ENCODE measurements around the gene BRD9.
"Not testable (repeated sequence)": the region's sequence is repeated elsewhere in the genome, so short reads cannot be mapped to it uniquely, and the experiment has no call there.

The BRD9 gene

GRCh38 chr5:902129-902916 is 9.7 kb upstream of the BRD9 start:
- no peak for DNase-seq

- no peak for DNase-seq
Observed at GRCh38 chr5:900781-901180, 8.2 kb upstream of the BRD9 start.

- DNase-seq = peak; percentile 79
Observed at GRCh38 chr5:893711-894110, 1.1 kb upstream of the BRD9 start.

GRCh38 chr5:893137-893506 is 521 bp upstream of the BRD9 start:
- no peak for DNase-seq

- DNase-seq = peak; percentile 43
Observed at GRCh38 chr5:891837-892393, 686 bp downstream of the BRD9 start.

- DNase-seq = no peak
Observed at GRCh38 chr5:891117-891836, 1.3 kb downstream of the BRD9 start.

- no peak for DNase-seq
Observed at GRCh38 chr5:889075-889710, 3.4 kb downstream of the BRD9 start.

- no peak for DNase-seq
Observed at GRCh38 chr5:888638-889035, 4.0 kb downstream of the BRD9 start.

- no peak for DNase-seq
Observed at GRCh38 chr5:887947-888637, 4.5 kb downstream of the BRD9 start.

- DNase-seq = no peak
Observed at GRCh38 chr5:886716-887325, 5.8 kb downstream of the BRD9 start.

- no peak for DNase-seq
Observed at GRCh38 chr5:886036-886435, 6.6 kb downstream of the BRD9 start.

- DNase-seq = no peak
Observed at GRCh38 chr5:885529-885928, 7.1 kb downstream of the BRD9 start.

- no peak for DNase-seq
Observed at GRCh38 chr5:885127-885442, 7.5 kb downstream of the BRD9 start.

- DNase-seq = no peak
Observed at GRCh38 chr5:884345-885126, 8.1 kb downstream of the BRD9 start.

GRCh38 chr5:883475-884181 is 9.0 kb downstream of the BRD9 start:
- no peak for DNase-seq

GRCh38 chr5:882253-883183 is 10.1 kb downstream of the BRD9 start:
- no peak for DNase-seq

- no peak for DNase-seq
Observed at GRCh38 chr5:881551-881935, 11.1 kb downstream of the BRD9 start.

GRCh38 chr5:880816-881550 is 11.6 kb downstream of the BRD9 start:
- DNase-seq = no peak

GRCh38 chr5:878677-879076 is 13.9 kb downstream of the BRD9 start:
- DNase-seq = not testable (repeated sequence)

Data from NCI-H748 treated with DMSO at 0.1 percent for 48 hours (cell line).